Adrenal gland (tissue), 5 donors: ENCODE measurements around the gene ADISSP.

Source experiments
- POLR2A ChIP-seq, 2 donors: fragments of 450-650 bp; IDR thresholded peaks; one replicate each; pipeline ENCODE4 v1.6.1; 2017; ENCODE audit warnings: antibody characterized with exemption in 2 of 2, mild to moderate bottlenecking in 2 of 2, moderate library complexity in 1 of 2
- TF ChIP-seq, protein P1 (sequence below), 6 experiments: fragments of 450-650 bp in 4 of 6; fragments of 200-600 bp in 2 of 6; sonication (generic) in 1 of 6; IDR thresholded peaks; 1 replicate in 5 of 6; 2 replicates in 1 of 6; pipeline versions ENCODE4 v1.5.1 to v1.8.0; 2016 to 2021; ENCODE audit warnings: antibody characterized with exemption in 6 of 6, mild to moderate bottlenecking in 2 of 6, moderate library complexity in 1 of 6
- donor health status: DM: no; HTN: no; CAD: no.

DNA sequence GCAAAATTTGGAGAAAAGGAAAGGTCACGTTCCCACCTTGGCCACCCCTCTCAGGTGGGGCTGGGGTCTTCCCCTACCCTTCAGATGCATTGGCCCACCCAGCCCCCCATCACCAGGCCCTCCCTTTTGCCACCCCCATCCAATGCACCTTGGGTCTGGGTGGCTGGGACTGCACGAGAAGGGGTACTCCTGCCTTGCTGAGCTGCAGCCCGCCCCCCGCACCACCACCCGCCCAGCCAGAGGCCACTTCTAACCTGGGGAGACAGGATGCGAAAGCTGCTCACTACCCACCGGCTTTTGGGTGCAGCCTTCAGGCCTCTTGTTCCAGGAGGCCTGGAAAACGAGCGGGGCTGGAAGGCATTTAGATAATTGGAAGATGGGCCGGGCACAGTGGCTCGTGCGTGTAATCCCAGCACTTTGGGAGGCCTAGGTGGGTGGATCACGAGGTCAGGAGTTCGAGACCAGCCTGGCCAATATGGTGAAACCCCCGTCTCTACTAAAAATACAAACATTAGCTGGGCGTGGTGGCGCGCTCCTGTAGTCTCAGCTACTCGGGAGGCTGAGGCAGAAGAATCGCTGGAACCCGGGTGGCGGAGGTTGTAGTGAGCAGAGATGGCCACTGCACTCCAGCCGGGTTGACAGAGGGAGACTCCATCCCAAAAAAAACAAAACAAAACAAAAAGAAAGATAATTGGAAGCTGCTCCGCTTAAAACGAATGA, 27.3 kb upstream of the ADISSP start:
- TF ChIP-seq, protein P1, sequence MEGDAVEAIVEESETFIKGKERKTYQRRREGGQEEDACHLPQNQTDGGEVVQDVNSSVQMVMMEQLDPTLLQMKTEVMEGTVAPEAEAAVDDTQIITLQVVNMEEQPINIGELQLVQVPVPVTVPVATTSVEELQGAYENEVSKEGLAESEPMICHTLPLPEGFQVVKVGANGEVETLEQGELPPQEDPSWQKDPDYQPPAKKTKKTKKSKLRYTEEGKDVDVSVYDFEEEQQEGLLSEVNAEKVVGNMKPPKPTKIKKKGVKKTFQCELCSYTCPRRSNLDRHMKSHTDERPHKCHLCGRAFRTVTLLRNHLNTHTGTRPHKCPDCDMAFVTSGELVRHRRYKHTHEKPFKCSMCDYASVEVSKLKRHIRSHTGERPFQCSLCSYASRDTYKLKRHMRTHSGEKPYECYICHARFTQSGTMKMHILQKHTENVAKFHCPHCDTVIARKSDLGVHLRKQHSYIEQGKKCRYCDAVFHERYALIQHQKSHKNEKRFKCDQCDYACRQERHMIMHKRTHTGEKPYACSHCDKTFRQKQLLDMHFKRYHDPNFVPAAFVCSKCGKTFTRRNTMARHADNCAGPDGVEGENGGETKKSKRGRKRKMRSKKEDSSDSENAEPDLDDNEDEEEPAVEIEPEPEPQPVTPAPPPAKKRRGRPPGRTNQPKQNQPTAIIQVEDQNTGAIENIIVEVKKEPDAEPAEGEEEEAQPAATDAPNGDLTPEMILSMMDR (IDR thresholded peaks at IDR 0.05), result no peak
- no peak for TF ChIP-seq POLR2A (IDR thresholded peaks at IDR 0.05)
